ENCODE data around the gene POMP. TPM values are rescaled to one million over a fixed set of nuclear protein-coding genes. Genes with fewer than 3 reads are reported as not detected.

The POMP gene
- polyA plus RNA-seq, 2 of the 4 experiments (the other 2 are of a cell fraction) = 105 to 111 TPM

DNA sequence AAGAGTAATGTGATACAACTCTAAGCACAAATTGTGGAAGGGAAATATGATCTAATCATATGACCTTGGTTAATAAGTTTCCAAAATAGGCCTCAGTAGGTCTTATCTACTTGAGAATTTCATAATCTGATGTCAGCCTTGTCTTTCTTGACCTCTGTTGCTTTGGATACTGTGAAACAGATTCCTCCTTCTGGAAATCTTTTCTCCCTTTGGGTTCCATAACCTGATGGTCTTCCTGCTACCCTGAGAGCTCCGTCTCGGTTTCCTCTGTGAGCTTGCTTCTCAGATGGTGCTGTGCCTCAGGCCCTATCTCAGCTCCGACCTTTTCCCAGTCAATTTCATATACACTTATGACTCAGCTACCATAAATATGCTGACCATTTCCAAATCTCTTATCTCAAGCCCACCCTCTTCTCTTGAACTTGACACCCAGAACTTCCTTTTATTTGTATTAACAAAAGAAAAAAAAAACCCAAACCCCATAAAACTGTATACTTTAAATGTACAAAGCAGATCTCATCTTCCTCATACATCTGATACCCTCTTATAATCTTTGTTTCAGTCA, 66.2 kb downstream of the POMP start:
- CTCF ChIA-PET = no interaction called here
- 55% methylated on average over 3 of the region's 3 CpGs for WGBS (ENCODE audit: missing lambda C conversion rate)
- Histone ChIP-seq H3K4me3 (no peak overlapping the region), H3K4me2 (no peak overlapping the region), H3K27ac (no peak overlapping the region), H3K4me1 (no peaks in the 10 kb centered on the region; the same call in 2 of the 3 replicates), H3K9me3 (no peaks in the 10 kb centered on the region)
- no peak for DNase-seq (ENCODE audit: low read depth in 1 of 2, low spot score in 1 of 2)
- FAIRE-seq = no peak
- no peak for TF ChIP-seq KDM1A (IDR thresholded peaks at IDR 0.05; ENCODE audit: low read depth)
- TF ChIP-seq, protein P1, sequence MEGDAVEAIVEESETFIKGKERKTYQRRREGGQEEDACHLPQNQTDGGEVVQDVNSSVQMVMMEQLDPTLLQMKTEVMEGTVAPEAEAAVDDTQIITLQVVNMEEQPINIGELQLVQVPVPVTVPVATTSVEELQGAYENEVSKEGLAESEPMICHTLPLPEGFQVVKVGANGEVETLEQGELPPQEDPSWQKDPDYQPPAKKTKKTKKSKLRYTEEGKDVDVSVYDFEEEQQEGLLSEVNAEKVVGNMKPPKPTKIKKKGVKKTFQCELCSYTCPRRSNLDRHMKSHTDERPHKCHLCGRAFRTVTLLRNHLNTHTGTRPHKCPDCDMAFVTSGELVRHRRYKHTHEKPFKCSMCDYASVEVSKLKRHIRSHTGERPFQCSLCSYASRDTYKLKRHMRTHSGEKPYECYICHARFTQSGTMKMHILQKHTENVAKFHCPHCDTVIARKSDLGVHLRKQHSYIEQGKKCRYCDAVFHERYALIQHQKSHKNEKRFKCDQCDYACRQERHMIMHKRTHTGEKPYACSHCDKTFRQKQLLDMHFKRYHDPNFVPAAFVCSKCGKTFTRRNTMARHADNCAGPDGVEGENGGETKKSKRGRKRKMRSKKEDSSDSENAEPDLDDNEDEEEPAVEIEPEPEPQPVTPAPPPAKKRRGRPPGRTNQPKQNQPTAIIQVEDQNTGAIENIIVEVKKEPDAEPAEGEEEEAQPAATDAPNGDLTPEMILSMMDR (IDR thresholded peaks at IDR 0.05) = no peak
- TF ChIP-seq JUNB (IDR thresholded peaks at IDR 0.05) = no peak
- TF ChIP-seq CHD4 (IDR thresholded peaks at IDR 0.05; ENCODE audit: borderline replicate concordance) = no peak
- no peak for TF ChIP-seq ZNF302 (CRISPR knock-in tag; IDR thresholded peaks at IDR 0.05)
- no peak for TF ChIP-seq FOXS1 (CRISPR knock-in tag; IDR thresholded peaks at IDR 0.05)
- no peak for ATAC-seq
- POLR2A ChIA-PET = no interaction called here

Small RNAs within 50 kb of the gene (small RNA-seq; reads per million reads assigned to genes)
- gene RF00019 = 0 reads per million in 6 experiments
- 0 reads per million in 6 experiments for gene RNU6-53P

Other genes starting within 250 kb of the POMP start
- not detected in 2 replicates for gene FLT1, start 164.0 kb upstream of the POMP start, polyA plus RNA-seq (2011; rRNA removed)
- gene FLT1, start 164.0 kb upstream of the POMP start, polyA plus RNA-seq (2017; fragmentation: RNase III; extraction: RNeasy Plus Mini Kit Qiagen cat#74134 plus additional on column Dnase treatment) = not detected in 3 replicates
- gene SLC46A3, start 59.8 kb downstream of the POMP start, polyA plus RNA-seq (2011; rRNA removed) = 6.0 and 6.8 TPM in 2 replicates
- gene SLC46A3, start 59.8 kb downstream of the POMP start, polyA plus RNA-seq (2017; fragmentation: RNase III; extraction: RNeasy Plus Mini Kit Qiagen cat#74134 plus additional on column Dnase treatment) = 2.0 to 2.5 TPM (median 2.1 TPM) in 3 replicates
- not detected in 2 replicates for gene MTUS2, start 161.2 kb downstream of the POMP start, polyA plus RNA-seq (2011; rRNA removed)
- not detected in 3 replicates for gene MTUS2, start 161.2 kb downstream of the POMP start, polyA plus RNA-seq (2017; fragmentation: RNase III; extraction: RNeasy Plus Mini Kit Qiagen cat#74134 plus additional on column Dnase treatment)

Measured in A549 (cell line).